HG03103 (cell line): ENCODE data around the gene NEK7.

ENCODE experiments used
- ATAC-seq: cut with Tn5 transposase; IDR thresholded peaks from one replicate; pipeline ENCODE4 v1.9.1; 2021; ENCODE audit warnings: low read depth; ENCODE audit not compliant: unreplicated experiment

Gene NEK7

DNA sequence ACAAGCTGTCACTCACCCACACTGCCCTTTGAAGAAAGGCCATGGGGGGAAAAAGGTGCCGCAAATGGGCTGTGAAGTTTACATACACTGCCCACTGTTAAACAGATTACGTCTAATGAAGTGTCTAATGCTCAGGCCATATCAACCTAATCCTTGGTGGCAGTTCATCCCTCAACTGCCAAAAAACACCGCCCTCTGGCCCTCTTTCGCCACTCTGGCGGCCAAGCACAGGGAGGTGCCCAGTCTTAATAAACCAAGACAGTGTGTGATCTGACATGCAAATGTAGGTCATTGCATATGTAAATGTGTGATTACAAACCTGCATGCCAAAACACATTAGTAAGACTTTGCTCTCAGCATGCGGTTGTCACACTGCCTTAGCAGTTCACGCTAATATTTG is 89.5 kb downstream of the NEK7 start:
- no peak for ATAC-seq

DNA sequence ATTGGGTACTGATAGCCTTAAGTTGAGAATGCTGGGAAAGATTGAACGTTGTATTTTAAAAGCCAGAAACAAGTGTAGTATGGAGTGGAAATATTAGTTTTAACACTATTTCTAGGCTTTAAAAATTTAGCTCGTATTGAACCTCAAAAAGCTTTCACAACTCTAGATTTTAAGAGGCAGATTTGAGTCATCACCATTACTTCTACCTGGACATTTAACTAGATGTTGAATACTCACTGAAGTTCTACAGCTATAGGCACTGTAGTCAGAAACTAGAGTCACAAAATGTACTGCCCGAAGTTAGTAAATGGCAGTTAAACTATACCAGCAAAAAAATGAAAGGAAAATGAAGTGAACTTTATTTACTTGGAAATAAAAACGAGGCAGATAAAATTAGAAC is 96.5 kb downstream of the NEK7 start:
- ATAC-seq = peak; percentile 60

DNA sequence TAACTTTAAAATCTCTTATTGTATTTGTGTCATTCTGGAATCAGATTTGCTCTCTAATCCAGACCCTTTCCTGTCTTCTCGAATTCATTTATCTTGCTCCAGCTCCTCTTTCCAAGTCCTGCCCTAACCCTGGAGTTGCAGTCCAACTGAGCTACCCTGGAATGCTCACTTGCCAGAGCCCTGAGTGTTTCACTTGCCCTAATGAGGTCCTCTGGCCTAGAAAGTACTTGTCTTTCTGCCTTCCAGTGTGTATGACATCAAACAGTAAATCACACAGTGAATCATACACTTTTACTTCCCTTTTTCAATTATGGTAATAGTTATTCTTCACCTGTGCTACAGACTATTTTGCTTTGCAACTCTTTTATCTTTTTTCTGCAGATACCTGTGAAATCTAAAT is 96.9 kb downstream of the NEK7 start:
- ATAC-seq = peak; percentile 97

DNA sequence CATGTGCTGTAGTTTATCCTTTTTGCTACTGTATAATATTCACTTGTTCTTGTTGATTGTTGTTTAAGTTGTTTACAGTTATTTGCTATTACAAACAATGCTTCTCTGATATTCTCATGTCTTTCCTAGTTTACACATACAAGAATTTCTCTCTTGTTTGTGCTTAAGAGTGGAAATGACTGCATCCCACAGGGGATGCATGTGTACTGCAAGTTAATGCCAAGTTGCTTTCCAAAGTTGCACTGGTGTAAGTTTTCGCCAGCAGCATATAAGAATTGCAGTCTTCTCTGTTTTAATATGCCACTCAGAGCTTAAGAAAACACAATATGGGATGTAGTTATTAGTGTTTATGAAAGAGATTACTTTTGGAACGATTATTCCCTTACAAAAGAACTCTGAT is 97.7 kb downstream of the NEK7 start:
- no peak for ATAC-seq

DNA sequence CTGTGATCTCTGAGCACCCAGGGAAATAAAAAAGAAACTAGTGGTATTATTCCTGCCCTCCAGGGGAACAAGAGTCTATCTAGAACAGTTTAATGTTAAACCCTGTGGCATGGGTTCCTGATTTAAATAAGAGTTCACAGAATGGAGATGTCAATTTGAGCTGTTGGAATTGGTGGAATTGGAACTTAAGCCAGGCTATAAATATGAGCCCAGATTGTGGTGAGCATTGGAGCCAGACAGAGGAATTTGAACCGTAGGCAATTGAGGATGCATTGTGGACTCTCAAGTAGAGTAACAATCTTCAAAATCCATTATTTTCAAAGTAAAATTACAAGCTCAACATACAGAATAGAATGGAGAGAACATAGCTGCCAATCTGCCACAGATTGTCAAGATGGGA is 98.2 kb downstream of the NEK7 start:
- no peak for ATAC-seq

DNA sequence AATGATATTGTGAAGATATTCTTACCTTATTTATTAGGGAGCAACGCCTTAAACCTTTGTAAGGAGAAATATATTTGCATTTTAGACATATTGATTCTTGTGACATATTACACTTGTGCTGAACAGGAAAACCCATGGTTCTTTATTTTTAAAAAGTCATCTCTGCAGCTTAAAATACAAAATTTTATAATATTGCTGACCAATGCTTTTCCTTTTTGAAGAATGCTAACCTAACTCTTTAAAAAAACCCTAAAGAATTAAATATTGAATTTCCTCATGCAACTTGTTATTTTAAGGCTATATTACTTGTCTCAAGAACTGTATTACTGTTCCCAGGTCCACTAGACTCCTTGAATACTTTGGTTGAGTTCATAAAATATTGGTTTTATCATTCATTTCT is 99.0 kb downstream of the NEK7 start:
- ATAC-seq = no peak

DNA sequence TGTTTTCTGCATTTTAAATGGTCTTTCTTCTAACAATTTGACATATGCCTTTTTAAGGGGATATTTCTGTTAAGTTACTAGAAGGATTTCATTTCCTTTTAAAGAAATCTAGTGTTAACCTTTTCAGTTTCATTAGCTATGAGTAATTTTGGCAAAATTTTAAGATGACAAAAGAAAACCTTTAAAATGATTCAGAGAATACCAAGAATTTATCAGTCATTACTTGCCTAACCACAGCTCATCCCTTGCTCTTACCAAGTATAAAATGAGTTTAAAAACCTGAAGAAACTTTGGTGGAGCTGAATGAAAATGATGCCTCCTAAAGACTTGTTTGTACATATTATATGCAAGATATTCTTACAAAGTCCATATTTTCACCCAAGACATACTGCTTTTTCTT is 101.7 kb downstream of the NEK7 start:
- peak; percentile 38 for ATAC-seq

DNA sequence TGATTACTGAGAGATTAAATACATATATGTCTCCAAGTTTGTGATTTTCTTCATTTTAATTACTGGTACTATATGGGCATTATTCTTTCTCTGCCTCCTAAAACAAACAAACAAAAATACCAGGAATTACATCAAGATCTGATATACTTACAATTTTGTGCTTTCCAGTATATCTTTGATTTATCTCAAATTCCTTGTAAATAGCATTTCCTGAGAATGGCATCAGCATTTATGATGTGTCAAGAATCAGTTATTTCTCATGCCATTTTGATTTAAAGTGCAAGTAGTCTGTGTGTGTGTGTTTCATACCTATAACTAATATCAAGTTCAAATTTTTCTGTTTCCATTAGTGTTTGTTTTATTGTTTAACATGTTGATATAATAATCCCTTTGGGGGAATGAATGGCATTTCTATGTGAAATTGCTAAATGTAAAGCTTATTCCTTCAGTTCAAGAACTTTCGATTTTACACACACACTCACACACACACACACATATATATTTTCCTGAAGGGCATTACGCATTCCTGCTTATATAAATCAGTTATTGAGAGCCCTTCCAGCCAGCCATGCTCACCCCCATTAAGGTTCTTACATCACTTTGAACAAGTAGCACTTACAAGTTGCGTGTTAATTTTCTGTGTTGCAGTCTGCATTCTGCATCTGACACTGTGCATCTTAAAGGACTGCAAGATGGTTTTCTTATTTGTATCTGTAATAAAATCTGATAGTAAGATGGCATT is 102.7 kb downstream of the NEK7 start:
- ATAC-seq = no peak

DNA sequence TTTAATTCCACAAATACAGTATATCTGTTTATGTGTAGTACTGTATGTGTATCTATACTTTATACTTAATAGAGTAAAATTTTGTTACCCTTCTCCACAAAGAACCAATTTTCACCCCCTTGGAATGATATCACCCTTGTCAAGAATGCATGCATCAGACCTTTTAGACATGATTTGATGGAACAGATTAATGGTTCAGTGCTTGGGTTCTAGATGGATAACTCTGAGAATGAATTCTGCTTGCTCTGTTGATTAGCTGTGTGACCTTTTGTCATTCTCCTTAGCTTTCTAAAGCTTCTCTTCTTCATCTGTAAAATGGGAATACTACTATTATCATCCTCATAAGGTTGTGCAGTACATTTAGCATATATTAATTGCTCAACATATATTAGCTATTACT is 105.1 kb downstream of the NEK7 start:
- ATAC-seq = no peak

DNA sequence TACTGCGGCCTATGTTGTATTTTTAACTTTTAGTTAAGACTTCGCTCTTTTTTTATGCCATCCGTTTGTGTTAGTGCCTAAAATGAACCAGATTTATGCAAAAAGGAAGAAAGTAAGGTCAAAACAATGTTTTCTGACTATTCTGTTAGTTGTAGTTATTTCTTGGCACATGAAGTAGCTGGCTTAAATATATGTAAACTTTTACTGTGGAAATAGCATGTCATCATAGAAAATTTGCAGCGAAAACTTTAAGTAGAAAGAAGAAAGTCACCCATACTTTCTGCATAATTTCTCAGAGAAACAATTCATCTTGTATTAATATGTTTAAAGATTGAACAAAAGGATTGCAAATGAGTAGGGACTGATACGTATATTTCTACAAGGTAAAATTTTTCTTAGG is 106.4 kb downstream of the NEK7 start:
- no peak for ATAC-seq

DNA sequence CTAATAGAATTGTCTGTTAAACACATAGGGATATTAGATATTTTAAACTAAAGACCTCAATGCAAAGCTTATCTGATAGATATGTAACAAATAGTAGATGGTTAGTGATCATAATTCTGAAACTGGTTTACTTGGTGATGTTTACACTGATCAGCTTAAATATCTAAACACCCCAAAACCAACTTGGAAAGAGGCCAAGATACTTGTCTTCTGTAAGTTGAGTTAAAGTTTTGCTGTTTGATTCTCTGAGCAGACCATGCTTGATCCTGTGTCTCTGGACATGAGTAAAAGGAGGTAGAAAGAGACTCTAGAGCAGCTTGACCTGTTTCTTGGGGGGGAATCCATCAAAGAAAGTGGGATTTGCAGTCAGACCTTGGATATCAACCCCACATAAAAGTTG is 107.5 kb downstream of the NEK7 start:
- ATAC-seq = no peak

DNA sequence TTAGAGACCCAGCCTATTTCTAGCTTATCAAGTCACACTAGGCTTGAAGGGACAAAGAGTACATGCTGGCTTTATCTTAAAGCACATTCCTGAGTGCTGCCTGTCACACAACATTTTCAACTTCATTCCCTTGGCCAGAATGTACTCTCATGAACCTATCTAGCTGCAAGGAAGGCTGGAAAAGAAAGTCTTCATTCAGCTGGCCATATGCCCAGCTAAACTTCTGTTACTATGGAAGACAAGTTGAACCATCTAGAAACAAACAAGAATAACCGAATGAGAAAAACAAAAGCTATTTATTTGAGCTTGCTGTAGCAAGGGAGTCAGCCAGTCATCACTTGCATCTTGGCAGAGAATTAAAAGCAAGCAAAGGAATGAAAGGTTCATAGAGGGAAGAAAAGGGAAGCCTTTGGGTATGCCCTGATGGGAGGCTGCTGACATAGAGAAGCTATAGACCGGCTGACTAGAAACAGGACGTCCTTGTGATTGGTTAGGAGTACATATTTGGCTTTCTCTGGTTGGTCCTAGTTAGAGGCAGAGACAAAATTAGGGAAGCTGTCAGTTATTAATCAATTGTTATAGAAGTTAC is 108.4 kb downstream of the NEK7 start:
- no peak for ATAC-seq

DNA sequence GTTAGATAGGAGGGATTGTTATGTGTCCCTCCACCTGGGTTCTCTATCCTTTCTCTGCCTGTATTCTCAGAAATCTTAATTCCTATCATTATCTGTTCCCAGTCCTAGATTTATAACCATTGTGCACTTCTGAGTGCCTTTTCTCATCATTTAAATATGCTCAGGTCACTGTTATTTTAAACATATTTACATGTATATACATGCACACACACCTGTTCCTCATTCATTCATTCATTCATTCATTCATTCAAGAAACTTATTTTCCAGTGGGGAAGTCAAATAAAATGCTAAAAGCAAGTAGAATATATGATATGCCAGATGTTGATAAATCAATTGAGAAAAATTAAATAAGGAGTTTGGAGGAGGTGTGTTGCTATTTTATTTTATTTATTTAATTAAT is 110.3 kb downstream of the NEK7 start:
- ATAC-seq = no peak

DNA sequence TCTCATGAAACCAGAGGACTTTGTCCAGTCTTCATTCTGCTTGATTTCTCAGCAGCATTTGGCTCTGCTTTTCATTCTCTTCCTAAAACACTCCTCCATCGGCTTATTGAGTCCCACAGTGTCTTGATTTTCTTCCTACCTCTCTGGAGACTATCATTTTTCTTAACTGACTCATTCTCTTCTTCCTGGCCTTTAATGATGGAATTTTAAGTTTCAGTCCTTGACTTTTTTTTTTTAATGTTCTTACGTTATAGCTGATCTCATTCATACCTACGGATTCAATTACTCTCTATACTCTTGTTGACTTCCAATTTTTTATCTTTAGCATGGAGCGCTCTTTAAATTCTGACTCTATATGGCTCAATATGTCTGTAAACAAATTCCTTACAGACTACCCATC is 111.1 kb downstream of the NEK7 start:
- ATAC-seq = no peak

DNA sequence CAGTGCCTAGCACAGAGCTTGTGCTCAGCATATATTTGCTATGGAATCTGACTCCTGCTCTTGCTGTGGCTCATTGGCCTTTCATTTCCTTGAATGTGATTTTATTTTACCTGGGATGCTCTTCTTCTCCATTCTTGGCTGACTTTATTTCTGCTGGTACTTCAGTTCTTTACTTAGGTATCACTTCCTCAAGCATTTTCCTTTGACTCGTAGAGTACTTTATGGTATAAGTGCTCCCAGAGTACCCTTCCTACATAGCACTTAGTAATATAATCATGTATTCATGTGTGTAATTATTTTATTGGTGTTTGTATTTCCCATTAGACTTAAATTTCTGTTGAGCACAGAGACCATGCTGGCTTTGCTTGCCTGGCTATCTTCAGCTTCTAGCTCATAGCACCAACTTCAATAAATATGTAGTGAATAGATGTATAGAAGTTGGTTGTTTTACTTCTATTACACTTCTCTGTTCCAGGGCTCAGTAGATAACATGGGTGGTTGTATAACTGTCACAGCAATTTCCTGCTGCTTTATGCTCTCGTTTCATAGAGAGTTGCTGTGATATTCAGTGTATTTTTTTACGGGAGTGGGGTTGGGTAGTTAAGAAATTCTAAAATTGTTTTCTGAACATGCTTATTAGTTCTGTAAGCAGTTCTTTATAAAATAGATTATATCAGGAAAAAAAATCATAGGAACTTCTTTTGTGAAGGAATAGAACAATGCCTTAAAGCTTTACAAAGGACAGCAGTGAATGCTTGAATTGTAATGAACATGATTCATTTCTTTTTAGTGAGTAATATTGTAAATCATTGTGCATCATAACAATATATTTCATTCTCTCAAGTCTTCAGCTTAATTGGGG is 112.2 kb downstream of the NEK7 start:
- no peak for ATAC-seq

DNA sequence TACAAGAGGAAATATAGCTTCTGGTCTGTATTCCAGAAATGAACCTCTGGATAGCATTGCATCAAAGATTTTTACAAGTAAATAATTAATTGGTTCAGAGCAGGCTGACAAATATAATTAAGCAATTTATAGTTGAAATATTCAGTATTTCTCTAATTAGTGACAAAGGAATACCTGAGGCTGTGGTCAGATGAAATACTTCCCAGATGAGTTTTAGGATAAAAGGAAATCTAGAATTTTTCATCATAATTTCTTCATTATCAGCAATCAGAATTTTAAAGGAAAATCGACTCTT is 112.8 kb downstream of the NEK7 start:
- no peak for ATAC-seq

DNA sequence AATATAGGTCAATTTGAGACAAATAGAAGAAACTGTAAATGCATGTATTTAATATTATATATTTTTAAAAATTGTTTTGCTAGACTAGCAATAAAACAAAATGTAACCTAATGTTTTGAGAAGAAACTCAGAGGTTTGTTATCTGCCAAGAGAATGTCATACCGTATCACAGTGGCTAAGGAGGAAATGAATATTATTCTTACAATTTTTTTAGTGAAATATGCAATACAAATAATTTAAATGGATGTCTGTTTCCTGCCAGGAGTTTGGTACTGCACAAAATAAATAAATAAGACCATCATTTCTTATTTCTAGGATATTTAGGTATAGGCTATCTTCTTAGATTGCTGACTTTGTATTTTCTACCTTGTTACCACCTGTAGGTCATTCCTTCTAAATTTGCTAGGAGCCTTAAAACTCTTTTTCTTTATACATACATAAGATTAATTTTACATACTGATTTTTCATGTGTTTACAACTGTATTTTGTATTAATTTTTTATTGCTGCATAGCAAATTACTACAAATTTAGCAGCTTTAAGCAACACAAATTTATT is 113.6 kb downstream of the NEK7 start:
- no peak for ATAC-seq

DNA sequence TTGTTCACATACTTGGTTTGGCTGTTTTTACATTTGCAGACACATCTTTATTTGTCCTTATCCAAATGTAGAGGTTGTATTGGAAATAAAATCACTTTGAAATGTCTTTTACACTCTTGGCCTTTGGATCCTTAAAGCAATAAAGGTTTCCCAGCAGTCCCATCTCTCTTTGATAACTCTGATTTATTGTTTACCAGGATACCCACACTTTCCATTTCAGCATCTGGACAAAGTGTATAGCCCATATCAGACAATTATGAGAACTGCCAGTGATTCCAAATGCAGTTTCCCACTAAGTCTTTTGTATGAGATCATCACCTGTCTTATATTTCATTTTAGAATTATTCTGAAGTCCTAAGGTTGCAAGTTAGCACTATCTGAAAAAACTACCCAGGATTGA is 114.7 kb downstream of the NEK7 start:
- no peak for ATAC-seq

DNA sequence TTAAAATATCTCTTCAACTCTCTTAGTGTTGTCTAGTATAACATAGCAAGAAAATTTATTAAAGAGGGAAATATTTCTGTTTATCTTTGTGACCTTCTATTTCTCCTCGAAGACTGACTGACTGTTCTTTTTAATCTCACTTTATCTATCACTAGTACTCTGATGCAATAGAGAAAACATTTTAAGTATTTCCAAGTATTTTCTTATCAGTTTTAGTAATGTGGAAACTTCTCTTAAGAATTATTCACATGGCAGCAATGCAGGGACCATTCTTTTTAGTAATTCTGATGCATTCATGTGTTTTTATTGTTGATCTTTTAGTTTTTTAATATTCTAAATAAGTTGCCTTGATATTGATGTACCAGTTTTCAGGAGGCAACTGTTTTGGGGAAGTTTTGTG is 115.7 kb downstream of the NEK7 start:
- ATAC-seq = no peak

DNA sequence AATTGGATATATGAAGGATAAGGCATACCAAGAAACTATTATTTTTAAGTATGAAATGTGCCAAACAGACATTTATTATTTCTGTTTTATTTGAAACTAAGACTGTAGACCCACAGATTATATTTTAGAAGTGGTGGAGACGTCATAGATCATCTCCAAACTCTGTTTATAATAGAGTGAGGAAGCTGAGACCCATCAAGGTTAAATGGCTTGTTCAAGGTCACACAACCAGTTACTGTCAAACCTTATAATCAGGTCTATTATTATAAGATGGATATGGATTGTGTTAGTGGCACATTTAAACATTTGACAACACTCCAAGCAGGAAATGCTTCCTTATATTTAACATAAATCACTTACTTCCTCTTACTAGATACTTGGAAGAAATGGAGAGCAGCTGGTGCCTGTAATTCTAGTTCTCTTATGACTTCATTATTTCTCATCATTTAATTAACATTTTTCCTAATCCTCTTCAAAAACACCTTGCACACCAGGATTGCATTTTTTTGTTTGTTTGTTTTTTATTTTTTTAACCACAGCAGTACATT is 117.0 kb downstream of the NEK7 start:
- no peak for ATAC-seq

DNA sequence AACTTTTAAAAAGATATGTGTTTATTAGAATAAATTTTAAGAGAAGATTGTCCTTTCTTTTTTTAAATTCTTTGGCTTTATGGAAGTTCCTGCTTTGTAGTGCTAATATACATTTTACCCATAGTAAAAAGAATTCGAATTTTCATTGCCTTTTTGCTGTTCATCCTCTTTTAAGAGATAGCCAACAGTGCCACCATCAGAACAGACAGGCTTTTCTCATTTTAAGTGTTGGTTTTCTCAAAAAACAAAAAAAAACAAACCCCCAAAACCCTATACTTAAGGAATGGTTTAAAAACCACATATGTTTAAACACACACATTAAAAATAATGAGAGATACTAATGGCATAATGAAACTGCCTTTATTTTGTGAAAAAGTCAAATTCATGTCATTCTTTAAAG is 118.8 kb downstream of the NEK7 start:
- no peak for ATAC-seq
